Measurements from ENCODE around the gene DNAJC3. TPM values are rescaled to one million over a fixed set of nuclear protein-coding genes. Genes with fewer than 3 reads are reported as not detected.
"Not testable (repeated sequence)": the region's sequence is repeated elsewhere in the genome, so short reads cannot be mapped to it uniquely, and the experiment has no call there.

Gene DNAJC3
- total RNA-seq, 6 experiments from 2014 or later = 49.0 to 64.3 (median 51.7) TPM

DNA sequence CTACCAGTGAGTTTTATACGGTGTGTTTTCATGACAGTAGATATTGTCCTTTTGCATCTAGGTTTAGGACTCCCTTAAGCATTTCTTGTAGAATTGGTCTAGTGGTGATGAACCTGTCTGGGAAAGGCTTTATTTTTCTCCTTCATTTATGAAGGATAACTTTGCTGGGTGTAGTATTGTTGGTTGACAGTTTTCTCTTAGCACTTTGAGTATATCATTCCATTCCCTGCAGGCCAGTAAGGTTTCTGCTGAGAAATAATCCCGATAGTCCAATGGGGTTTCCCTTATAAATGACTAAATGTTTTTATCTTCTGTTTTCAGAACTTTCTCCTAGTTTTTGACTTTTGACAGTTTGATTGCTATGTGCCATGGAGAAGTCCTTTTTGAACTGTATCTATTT, 57.2 kb downstream of the DNAJC3 start:
- Histone ChIP-seq H3K4me1 (no peaks in the 10 kb centered on the region), H3K9me3 (peaks cover 0 to 4% (median 3%) of the 10 kb centered on the region in 4 donors), H3K4me3 (no peak overlapping the region), H3K36me3 (peaks cover 0 to 3% (median 0%) of the 10 kb centered on the region in 4 donors), H3K27ac (no peak overlapping the region), H3K27me3 (no peaks in the 10 kb centered on the region)
- DNase-seq = no peak
- TF ChIP-seq POLR2A (IDR thresholded peaks at IDR 0.05) = no peak
- TF ChIP-seq, protein P1, sequence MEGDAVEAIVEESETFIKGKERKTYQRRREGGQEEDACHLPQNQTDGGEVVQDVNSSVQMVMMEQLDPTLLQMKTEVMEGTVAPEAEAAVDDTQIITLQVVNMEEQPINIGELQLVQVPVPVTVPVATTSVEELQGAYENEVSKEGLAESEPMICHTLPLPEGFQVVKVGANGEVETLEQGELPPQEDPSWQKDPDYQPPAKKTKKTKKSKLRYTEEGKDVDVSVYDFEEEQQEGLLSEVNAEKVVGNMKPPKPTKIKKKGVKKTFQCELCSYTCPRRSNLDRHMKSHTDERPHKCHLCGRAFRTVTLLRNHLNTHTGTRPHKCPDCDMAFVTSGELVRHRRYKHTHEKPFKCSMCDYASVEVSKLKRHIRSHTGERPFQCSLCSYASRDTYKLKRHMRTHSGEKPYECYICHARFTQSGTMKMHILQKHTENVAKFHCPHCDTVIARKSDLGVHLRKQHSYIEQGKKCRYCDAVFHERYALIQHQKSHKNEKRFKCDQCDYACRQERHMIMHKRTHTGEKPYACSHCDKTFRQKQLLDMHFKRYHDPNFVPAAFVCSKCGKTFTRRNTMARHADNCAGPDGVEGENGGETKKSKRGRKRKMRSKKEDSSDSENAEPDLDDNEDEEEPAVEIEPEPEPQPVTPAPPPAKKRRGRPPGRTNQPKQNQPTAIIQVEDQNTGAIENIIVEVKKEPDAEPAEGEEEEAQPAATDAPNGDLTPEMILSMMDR (IDR thresholded peaks at IDR 0.05) = no peak
- WGBS (ENCODE audit: insufficient coverage, low coverage, low lambda C conversion rate, missing lambda C conversion rate) = 96% methylated on average over 2 of the region's 2 CpGs
- intact Hi-C loops (cut with DNase I) = no loop called here
- ATAC-seq = no peak

DNA sequence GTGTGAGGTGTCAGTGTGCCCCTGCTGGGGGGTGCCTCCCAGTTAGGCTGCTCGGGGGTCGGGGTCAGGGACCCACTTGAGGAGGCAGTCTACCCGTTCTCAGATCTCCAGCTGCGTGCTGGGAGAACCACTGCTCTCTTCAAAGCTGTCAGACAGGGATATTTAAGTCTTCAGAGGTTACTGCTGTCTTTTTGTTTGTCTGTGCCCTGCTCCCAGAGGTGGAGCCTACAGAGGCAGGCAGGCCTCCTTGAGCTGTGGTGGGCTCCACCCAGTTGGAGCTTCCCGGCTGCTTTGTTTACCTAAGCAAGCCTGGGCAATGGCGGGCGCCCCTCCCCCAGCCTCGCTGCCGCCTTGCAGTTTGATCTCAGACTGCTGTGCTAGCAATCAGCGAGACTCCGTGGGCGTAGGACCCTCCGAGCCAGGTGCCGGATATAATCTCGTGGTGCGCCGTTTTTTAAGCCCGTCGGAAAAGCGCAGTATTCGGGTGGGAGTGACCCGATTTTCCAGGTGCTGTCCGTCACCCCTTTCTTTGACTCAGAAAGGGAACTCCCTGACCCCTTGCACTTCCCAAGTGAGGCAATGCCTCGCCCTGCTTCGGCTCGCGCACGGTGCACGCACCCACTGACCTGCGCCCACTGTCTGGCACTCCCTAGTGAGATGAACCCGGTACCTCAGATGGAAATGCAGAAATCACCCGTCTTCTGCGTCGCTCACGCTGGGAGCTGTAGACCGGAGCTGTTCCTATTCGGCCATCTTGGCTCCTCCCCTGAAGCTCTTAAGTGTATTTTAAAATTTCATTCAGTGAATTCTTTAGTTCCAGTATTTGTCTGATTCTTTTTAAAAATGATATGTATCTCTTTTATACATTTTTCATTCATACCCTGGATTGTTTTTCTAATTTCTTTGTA, 63.4 kb downstream of the DNAJC3 start:
- H3K9me3 ChIP-seq; H3K27ac ChIP-seq; ATAC-seq; H3K4me1 ChIP-seq; intact Hi-C loops (cut with DNase I); DNase-seq; H3K36me3 ChIP-seq; H3K4me3 ChIP-seq; H3K27me3 ChIP-seq: not testable (repeated sequence)
- WGBS (ENCODE audit: insufficient coverage, low coverage, low lambda C conversion rate, missing lambda C conversion rate) = 100% methylated on average over 2 of the region's 37 CpGs

DNA sequence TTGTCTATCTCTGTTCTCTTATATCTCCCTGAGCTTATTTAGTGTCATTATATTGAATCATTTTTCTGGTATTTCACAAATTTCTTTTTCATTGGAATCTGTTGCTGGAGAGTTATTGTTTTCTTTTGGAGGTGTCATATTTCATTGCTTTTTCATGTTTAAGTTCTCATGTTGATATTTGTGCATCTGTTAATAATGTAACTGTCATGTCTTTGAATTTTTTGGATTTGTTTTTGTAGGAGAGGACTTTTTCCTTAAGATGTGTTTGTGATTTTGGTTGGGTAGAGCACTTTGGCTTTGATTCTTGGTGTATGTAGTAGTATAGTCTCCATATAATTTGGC, 64.0 kb downstream of the DNAJC3 start:
- no peak overlapping the region for H3K27ac ChIP-seq
- H3K4me1 ChIP-seq = no peaks in the 10 kb centered on the region
- no peaks in the 10 kb centered on the region for H3K9me3 ChIP-seq
- no peak for ATAC-seq
- H3K36me3 ChIP-seq = no peaks in the 10 kb centered on the region
- TF ChIP-seq POLR2A (IDR thresholded peaks at IDR 0.05) = no peak
- TF ChIP-seq, protein P1 (IDR thresholded peaks at IDR 0.05) = no peak
- DNase-seq = no peak
- H3K27me3 ChIP-seq = no peaks in the 10 kb centered on the region
- H3K4me3 ChIP-seq = no peak overlapping the region
- intact Hi-C loops (cut with DNase I) = no loop called here

DNA sequence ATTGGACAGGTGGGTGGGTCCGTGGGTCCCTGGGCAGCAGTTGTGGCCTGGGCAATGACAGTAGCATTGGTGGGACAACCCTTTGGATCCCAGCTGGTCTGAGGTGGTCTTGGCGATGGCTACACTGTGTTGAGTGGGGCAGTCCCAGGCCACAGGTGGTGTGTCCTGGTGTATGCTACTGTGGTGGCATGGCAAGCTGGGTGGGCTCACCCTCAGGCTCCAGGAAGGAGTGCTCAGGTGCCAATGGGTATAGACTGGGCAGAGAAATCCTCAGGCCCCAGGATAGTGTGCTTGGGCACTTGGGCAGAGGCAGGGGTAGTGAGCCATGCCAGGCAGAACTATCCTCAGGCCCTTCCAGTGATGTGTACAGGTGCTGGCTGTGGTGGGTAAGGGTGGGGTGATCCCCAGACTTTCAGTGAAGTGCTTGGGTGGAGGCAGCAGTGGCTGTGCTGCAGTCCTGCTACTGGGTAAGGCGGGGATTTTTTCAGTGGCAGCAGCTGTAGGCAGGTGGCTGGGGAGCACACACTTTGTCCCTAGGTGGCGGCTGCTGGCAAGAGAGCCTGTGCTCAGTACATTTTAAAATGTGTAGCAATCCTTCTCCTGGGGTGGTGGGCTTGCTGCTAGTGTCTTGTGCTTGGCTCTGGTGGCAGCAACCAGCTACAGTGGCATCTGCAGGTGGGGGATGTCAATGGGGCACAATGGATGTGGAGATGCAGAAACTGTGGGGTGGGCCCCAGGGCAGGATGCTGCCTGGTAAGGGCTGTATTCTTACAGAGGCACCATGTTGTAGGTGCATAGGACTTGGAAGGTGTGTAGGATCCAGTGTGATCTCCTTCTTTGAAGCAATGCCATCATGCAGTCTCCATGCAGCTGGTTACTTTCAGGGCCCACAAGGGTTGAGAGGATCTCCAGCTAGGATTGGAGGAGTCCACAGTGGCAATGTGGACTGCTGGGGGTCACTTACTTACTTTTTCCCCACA, 64.9 kb downstream of the DNAJC3 start:
- H3K9me3 ChIP-seq = no peaks in the 10 kb centered on the region
- H3K4me3 ChIP-seq = no peak overlapping the region
- DNase-seq (no peak), ATAC-seq (peak; percentile 17 to 49 (median 38))
- H3K36me3 ChIP-seq = no peaks in the 10 kb centered on the region
- WGBS (ENCODE audit: insufficient coverage, low coverage, low lambda C conversion rate, missing lambda C conversion rate) = no CpG with 5 or more reads among the region's 4 CpGs
- no peaks in the 10 kb centered on the region for H3K27me3 ChIP-seq
- no peaks in the 10 kb centered on the region for H3K4me1 ChIP-seq
- TF ChIP-seq, protein P1 (IDR thresholded peaks at IDR 0.05) = no peak
- TF ChIP-seq POLR2A (IDR thresholded peaks at IDR 0.05) = no peak
- no peak overlapping the region for H3K27ac ChIP-seq
- intact Hi-C loops (cut with DNase I) = no loop called here

DNA sequence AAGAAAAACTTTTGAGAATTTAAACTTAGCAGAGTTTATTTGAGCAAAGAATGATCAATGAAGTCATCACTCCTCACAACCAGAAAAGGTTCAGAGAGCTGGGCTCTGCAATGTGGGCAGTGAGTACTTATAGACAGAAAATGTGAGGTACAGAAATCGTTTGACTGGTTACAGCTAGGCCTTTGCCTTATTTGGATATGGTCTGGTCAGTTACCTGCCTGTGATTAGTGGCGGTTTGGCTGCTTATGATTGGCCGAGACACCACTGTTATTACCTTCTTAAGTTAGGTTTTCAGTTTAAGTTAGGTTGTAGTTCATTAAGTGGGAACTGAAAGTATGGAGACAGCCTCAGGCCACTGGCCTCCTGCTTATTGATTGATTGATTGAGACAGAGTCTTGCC, 66.3 kb downstream of the DNAJC3 start:
- no peak overlapping the region for H3K4me3 ChIP-seq
- ATAC-seq = peak in 3 of 4 donors; percentile 34 to 49 (median 34)
- H3K36me3 ChIP-seq = no peaks in the 10 kb centered on the region
- no peaks in the 10 kb centered on the region for H3K9me3 ChIP-seq
- no peak overlapping the region for H3K27ac ChIP-seq
- H3K4me1 ChIP-seq = no peaks in the 10 kb centered on the region
- intact Hi-C loops (cut with DNase I) = no loop called here
- no peaks in the 10 kb centered on the region for H3K27me3 ChIP-seq
- TF ChIP-seq, protein P1 (IDR thresholded peaks at IDR 0.05) = no peak
- no peak for TF ChIP-seq POLR2A (IDR thresholded peaks at IDR 0.05)
- no peak for DNase-seq
- WGBS (ENCODE audit: insufficient coverage, low coverage, low lambda C conversion rate, missing lambda C conversion rate) = 75% methylated on average over 1 of the region's 3 CpGs

Measured in right lobe of liver (tissue), 6 donors.